Trophoblast cell (in vitro differentiated cells and primary cell): ENCODE data around the gene LIPM.

ENCODE experiments used
- DNase-seq, 2 donors: peaks; one replicate each; pipeline ENCODE4 v3.0.0-alpha.2; 2016
- H2AFZ ChIP-seq: 2 replicates; pipeline ENCODE4 v1.6.1; 2013; ENCODE audit warnings: low read length, moderate library complexity, mild to moderate bottlenecking; ENCODE audit not compliant: insufficient read depth, poor library complexity
- H2AK5ac ChIP-seq: 2 replicates; pipeline ENCODE4 v1.6.1; 2013; ENCODE audit warnings: mild to moderate bottlenecking, low read length
- H2BK120ac ChIP-seq: 2 replicates; pipeline ENCODE4 v1.6.1; 2013; ENCODE audit warnings: low read length, mild to moderate bottlenecking, moderate library complexity; ENCODE audit not compliant: insufficient read depth, poor library complexity
- H2BK12ac ChIP-seq: 2 replicates; pipeline ENCODE4 v1.6.1; 2013; ENCODE audit warnings: mild to moderate bottlenecking, low read length, moderate library complexity
- H2BK5ac ChIP-seq: 2 replicates; pipeline ENCODE4 v1.6.1; 2013; ENCODE audit warnings: low read length, low read depth, moderate library complexity, mild to moderate bottlenecking; ENCODE audit not compliant: poor library complexity
- H3K14ac ChIP-seq: 2 replicates; pipeline ENCODE4 v1.6.1; 2013; ENCODE audit warnings: mild to moderate bottlenecking, low read length
- H3K18ac ChIP-seq: 2 replicates; pipeline ENCODE4 v1.6.1; 2013; ENCODE audit warnings: mild to moderate bottlenecking, low read length
- H3K23ac ChIP-seq: 2 replicates; pipeline ENCODE4 v1.6.1; 2013; ENCODE audit warnings: low read length
- H3K27ac ChIP-seq: 2 replicates; pipeline ENCODE4 v1.5.1; 2013; ENCODE audit warnings: low read depth, mild to moderate bottlenecking, inconsistent platforms, low read length, moderate library complexity
- H3K27me3 ChIP-seq: 2 replicates; pipeline ENCODE4 v1.6.1; 2013; ENCODE audit warnings: inconsistent platforms, mild to moderate bottlenecking, low read length, moderate library complexity; ENCODE audit not compliant: insufficient read depth
- H3K36me3 ChIP-seq, 2 experiments: 1 replicate in 1 of 2; 2 replicates in 1 of 2; pipeline ENCODE4 v1.6.1; 2013; ENCODE audit warnings: low read length in 2 of 2, mild to moderate bottlenecking in 2 of 2, moderate library complexity in 1 of 2; ENCODE audit not compliant: insufficient read depth in 2 of 2, control insufficient read depth in 1 of 2
- H3K4ac ChIP-seq: 2 replicates; pipeline ENCODE4 v1.6.1; 2013; ENCODE audit warnings: low read depth, mild to moderate bottlenecking, low read length, moderate library complexity
- H3K4me1 ChIP-seq, 2 experiments: 1 replicate in 1 of 2; 2 replicates in 1 of 2; pipeline ENCODE4 v1.6.1; 2013; ENCODE audit warnings: low read length in 2 of 2, mild to moderate bottlenecking in 2 of 2, moderate library complexity in 1 of 2; ENCODE audit not compliant: insufficient read depth in 2 of 2, control insufficient read depth in 1 of 2
- H3K4me2 ChIP-seq: 2 replicates; pipeline ENCODE4 v1.6.1; 2013; ENCODE audit warnings: inconsistent platforms, mild to moderate bottlenecking, low read length, moderate library complexity
- H3K4me3 ChIP-seq: 2 replicates; pipeline ENCODE4 v1.5.1; 2013; ENCODE audit warnings: mild to moderate bottlenecking, low read depth, low read length, inconsistent platforms
- H3K79me1 ChIP-seq: one replicate; pipeline ENCODE4 v1.6.1; 2013; ENCODE audit warnings: low read length
- H3K79me2 ChIP-seq: 2 replicates; pipeline ENCODE4 v1.6.1; 2013; ENCODE audit warnings: low read length, mild to moderate bottlenecking; ENCODE audit not compliant: control insufficient read depth, insufficient read depth, poor library complexity
- H3K9ac ChIP-seq: 2 replicates; pipeline ENCODE4 v1.6.1; 2013; ENCODE audit warnings: mild to moderate bottlenecking, low read length
- H3K9me3 ChIP-seq: 2 replicates; pipeline ENCODE4 v1.6.1; 2013; ENCODE audit warnings: low read depth, mild to moderate bottlenecking, control low read depth, inconsistent platforms, low read length; ENCODE audit not compliant: insufficient read depth
- H4K12ac ChIP-seq: 2 replicates; pipeline ENCODE4 v1.6.1; 2013; ENCODE audit warnings: low read depth, mild to moderate bottlenecking, low read length, moderate library complexity
- H4K8ac ChIP-seq: 2 replicates; pipeline ENCODE4 v1.6.1; 2013; ENCODE audit warnings: low read depth, mild to moderate bottlenecking, low read length, moderate library complexity
- H4K91ac ChIP-seq: one replicate; pipeline ENCODE4 v1.6.1; 2013; ENCODE audit warnings: low read depth, mild to moderate bottlenecking, low read length, moderate library complexity
- WGBS: extraction: QIAGEN DNeasy Blood & Tissue Kit; methylation state at CpG from one replicate; pipeline ENCODE4 v1.1.7; 2013; ENCODE audit warnings: missing lambda C conversion rate; ENCODE audit not compliant: insufficient read length, insufficient coverage; ENCODE audit errors: extremely low coverage; 5-methylcytosine and 5-hydroxymethylcytosine counted together

The LIPM gene

DNA sequence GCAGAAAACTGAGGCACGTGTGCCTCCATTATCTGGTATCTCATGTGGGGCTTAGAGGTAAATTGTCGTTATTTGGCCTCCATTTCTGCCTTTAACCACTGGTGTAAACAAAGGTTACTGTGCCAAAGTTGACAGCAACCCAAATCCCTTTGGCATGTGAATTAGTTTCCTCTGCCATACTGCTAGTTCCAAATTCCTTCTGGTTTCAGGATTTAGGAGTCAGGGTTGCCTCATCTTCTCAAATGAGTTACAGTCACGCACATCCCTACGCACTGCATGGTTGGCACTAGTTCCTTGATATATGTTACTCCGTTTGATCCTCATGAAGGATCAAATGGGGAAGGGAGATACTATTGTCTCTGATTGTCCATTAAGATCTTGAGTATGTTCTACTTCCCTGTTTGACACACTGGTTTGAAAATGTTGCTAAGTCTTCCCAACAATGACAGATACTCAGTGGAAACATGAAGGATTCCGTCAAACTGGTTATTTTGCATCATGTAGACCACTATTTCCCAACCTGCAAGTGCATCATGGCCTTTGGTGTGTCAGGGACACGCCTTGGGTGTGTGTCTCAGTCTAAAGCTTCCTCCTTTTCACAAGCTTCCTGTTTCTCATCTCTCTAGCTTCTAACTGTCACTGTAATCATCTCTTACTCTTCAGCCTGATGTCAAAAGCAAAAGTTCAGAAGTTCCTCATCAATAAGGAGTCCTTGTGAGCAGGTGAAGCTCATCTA is 43.0 kb upstream of the LIPM start, which contains the start of gene LIPN:
Gene LIPN, plus strand, starts transcription at position 655 of the 736 bp plus-strand sequence. CDS start 1,386 bp downstream, outside the sequence.
- H3K14ac ChIP-seq: no peak within 1 kb of the TSS
- H3K36me3 ChIP-seq: no peaks in the 10 kb centered on the region
- H3K27ac ChIP-seq: no peak within 1 kb of the TSS
- H2BK5ac ChIP-seq: no peak within 1 kb of the TSS
- no peak within 1 kb of the TSS for H2BK12ac ChIP-seq
- H3K27me3 ChIP-seq: no peaks in the 10 kb centered on the region
- no peak within 1 kb of the TSS for H3K23ac ChIP-seq
- peak; percentile 24 to 63 for DNase-seq
- no CpG with 5 or more reads among the region's 7 CpGs for WGBS
- H3K79me2 ChIP-seq: no peaks in the 10 kb centered on the region
- no peak within 1 kb of the TSS for H2BK120ac ChIP-seq
- H2AK5ac ChIP-seq: no peak within 1 kb of the TSS
- no peaks in the 10 kb centered on the region for H3K4me1 ChIP-seq
- H4K91ac ChIP-seq: no peak within 1 kb of the TSS
- no peak within 1 kb of the TSS for H4K8ac ChIP-seq
- H3K4me2 ChIP-seq: no peak within 1 kb of the TSS
- H2AFZ ChIP-seq: no peak within 1 kb of the TSS
- no peaks in the 10 kb centered on the region for H3K79me1 ChIP-seq
- no peak within 1 kb of the TSS for H4K12ac ChIP-seq
- H3K18ac ChIP-seq: no peak within 1 kb of the TSS
- H3K4me3 ChIP-seq: no peak within 1 kb of the TSS
- no peak within 1 kb of the TSS for H3K9ac ChIP-seq
- H3K9me3 ChIP-seq: no peaks in the 10 kb centered on the region
- no peak within 1 kb of the TSS for H3K4ac ChIP-seq

DNA sequence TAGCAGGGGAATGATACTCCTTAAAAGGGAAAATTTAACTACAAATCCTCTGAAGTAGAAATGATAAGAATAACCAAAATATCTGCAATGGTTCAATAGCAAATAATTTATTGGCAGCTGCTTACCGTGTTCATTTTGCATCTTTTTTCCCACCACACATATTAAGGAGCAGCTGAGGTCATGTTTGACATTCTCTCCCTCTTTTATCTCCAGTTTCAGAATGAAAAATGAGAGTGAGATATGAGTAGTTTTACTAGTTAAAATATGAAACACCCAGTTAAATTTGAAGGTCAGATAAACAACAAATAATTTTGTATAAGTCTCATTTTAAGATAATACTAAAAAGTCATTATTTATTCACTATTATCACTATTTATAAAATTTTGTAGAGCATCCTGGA is 39.6 kb upstream of the LIPM start:
- Histone ChIP-seq H3K79me2 (no peaks in the 10 kb centered on the region), H3K4me3 (no peak overlapping the region), H4K91ac (no peak overlapping the region), H3K9me3 (no peaks in the 10 kb centered on the region), H2AFZ (no peak overlapping the region), H3K4me1 (no peaks in the 10 kb centered on the region), H3K27me3 (no peaks in the 10 kb centered on the region), H3K18ac (no peak overlapping the region), H3K27ac (no peak overlapping the region), H2BK12ac (no peak overlapping the region), H3K23ac (no peak overlapping the region), H2BK120ac (no peak overlapping the region), H3K4ac (no peak overlapping the region), H4K12ac (no peak overlapping the region), H3K14ac (no peak overlapping the region), H2BK5ac (no peak overlapping the region), H3K4me2 (no peak overlapping the region), H2AK5ac (no peak overlapping the region), H3K9ac (no peak overlapping the region), H3K79me1 (no peaks in the 10 kb centered on the region), H4K8ac (no peak overlapping the region), H3K36me3 (no peaks in the 10 kb centered on the region)
- WGBS: no CpG with 5 or more reads among the region's 1 CpG
- no peak for DNase-seq

DNA sequence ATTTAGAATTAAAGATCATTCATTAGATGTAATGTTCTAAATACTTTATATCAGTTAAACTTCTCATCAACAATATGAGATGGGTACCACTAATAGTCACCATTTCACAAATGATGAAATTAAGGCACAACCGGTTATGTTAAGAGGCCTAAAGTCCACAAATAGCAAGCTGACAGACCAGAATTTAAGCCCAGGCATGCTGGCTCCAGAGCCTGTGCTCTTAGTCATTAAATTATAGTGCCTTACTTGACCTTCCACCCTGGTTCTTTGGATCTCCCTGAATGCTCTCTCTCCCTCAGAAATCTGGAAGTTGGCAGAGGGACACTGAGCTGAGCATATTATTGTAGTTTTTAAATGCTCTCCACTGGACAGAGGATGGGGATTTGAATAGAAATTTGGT is 39.1 kb upstream of the LIPM start:
- no peak overlapping the region for H4K12ac ChIP-seq
- H2BK5ac ChIP-seq: no peak overlapping the region
- no peak overlapping the region for H3K14ac ChIP-seq
- no peak overlapping the region for H3K27ac ChIP-seq
- no peak overlapping the region for H2AFZ ChIP-seq
- H3K4ac ChIP-seq: no peak overlapping the region
- no peaks in the 10 kb centered on the region for H3K9me3 ChIP-seq
- no peak overlapping the region for H3K9ac ChIP-seq
- H2BK120ac ChIP-seq: no peak overlapping the region
- no CpG with 5 or more reads among the region's 1 CpG for WGBS
- H3K4me1 ChIP-seq: no peaks in the 10 kb centered on the region
- no peaks in the 10 kb centered on the region for H3K36me3 ChIP-seq
- no peak overlapping the region for H3K4me2 ChIP-seq
- H4K8ac ChIP-seq: no peak overlapping the region
- DNase-seq: peak in 1 of 2 donors; percentile 33
- no peak overlapping the region for H3K4me3 ChIP-seq
- H3K79me1 ChIP-seq: no peaks in the 10 kb centered on the region
- H3K79me2 ChIP-seq: no peaks in the 10 kb centered on the region
- no peak overlapping the region for H2BK12ac ChIP-seq
- no peak overlapping the region for H4K91ac ChIP-seq
- no peak overlapping the region for H3K18ac ChIP-seq
- no peaks in the 10 kb centered on the region for H3K27me3 ChIP-seq
- no peak overlapping the region for H3K23ac ChIP-seq
- no peak overlapping the region for H2AK5ac ChIP-seq

DNA sequence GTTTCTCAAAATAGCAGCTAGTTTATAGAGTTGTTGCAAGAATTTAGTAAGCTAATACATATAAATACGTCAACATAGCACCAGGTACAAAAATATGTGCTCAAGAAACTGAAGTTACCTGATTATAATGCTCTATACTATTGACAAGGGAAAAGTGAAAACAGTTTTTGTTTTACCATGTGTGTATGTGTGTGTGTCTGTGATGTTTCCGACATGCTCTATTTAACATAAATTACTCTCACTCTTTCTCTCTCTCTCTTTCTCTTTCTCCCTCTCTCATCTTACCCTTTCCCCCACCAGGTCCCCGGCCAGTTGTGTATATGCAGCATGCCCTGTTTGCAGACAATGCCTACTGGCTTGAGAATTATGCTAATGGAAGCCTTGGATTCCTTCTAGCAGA is 38.4 kb upstream of the LIPM start:
- no peak overlapping the region for H3K14ac ChIP-seq
- no peak overlapping the region for H3K27ac ChIP-seq
- H3K9ac ChIP-seq: no peak overlapping the region
- H3K4ac ChIP-seq: no peak overlapping the region
- no CpG with 5 or more reads among the region's 3 CpGs for WGBS
- no peak overlapping the region for H3K23ac ChIP-seq
- H3K9me3 ChIP-seq: no peaks in the 10 kb centered on the region
- H3K4me2 ChIP-seq: no peak overlapping the region
- H2AK5ac ChIP-seq: no peak overlapping the region
- H3K36me3 ChIP-seq: no peaks in the 10 kb centered on the region
- no peak overlapping the region for H4K8ac ChIP-seq
- no peak overlapping the region for H4K91ac ChIP-seq
- no peak overlapping the region for H2BK120ac ChIP-seq
- no peaks in the 10 kb centered on the region for H3K79me2 ChIP-seq
- no peaks in the 10 kb centered on the region for H3K4me1 ChIP-seq
- no peaks in the 10 kb centered on the region for H3K27me3 ChIP-seq
- no peak overlapping the region for H2BK5ac ChIP-seq
- no peak for DNase-seq
- no peak overlapping the region for H2BK12ac ChIP-seq
- no peak overlapping the region for H3K4me3 ChIP-seq
- no peaks in the 10 kb centered on the region for H3K79me1 ChIP-seq
- no peak overlapping the region for H2AFZ ChIP-seq
- H3K18ac ChIP-seq: no peak overlapping the region
- no peak overlapping the region for H4K12ac ChIP-seq
